Common myeloid progenitor, CD34-positive (primary cell): ENCODE data around the gene PPP1R36. TPM values are rescaled to one million over a fixed set of nuclear protein-coding genes. Genes with fewer than 3 reads are reported as not detected.
A peak's percentile ranks its signal among the peaks of the same experiment; 100 is the strongest.

Source experiments
- CTCF ChIA-PET: fragments of 350-600 bp; sonication (Branson Sonifier 250); formaldehyde crosslinking; loops from one replicate; lab custom pipeline; 2021; ENCODE audit warnings: antibody characterized with exemption; lab: Charles Lee
- POLR2A ChIA-PET: fragments of 350-600 bp; sonication (Branson Sonifier 250); formaldehyde crosslinking; loops from one replicate; lab custom pipeline; 2021; ENCODE audit warnings: antibody characterized with exemption; lab: Charles Lee
- DNase-seq, 3 donors: peaks; one replicate each; pipeline versions ENCODE4 v3.0.0 to v3.0.0-alpha.2; 2013
- H3K27ac ChIP-seq, 2 experiments: 1 replicate in 1 of 2; 2 replicates in 1 of 2; pipeline ENCODE4 v1.7.0; 2013; ENCODE audit warnings: inconsistent platforms in 2 of 2, low read length in 2 of 2, mild to moderate bottlenecking in 2 of 2, low read depth in 1 of 2, moderate library complexity in 1 of 2; ENCODE audit not compliant: severe bottlenecking in 2 of 2, insufficient read depth in 1 of 2, poor library complexity in 1 of 2
- H3K27me3 ChIP-seq, 5 experiments: replicated peaks in 2 of 5; 1 replicate in 3 of 5; 2 replicates in 2 of 5; pipeline versions ENCODE4 v1.6.1 to v1.7.0; 2013; ENCODE audit warnings: low read length in 4 of 5, mild to moderate bottlenecking in 2 of 5, moderate library complexity in 2 of 5, inconsistent platforms in 1 of 5; ENCODE audit not compliant: insufficient read depth in 5 of 5, control insufficient read depth in 4 of 5
- H3K36me3 ChIP-seq, 4 experiments: 1 replicate in 2 of 4; 2 replicates in 2 of 4; pipeline versions ENCODE4 v1.6.1 to v1.7.0; 2013; ENCODE audit warnings: low read length in 3 of 4, control low read depth in 1 of 4, mild to moderate bottlenecking in 1 of 4; ENCODE audit not compliant: control insufficient read depth in 4 of 4, insufficient read depth in 4 of 4
- H3K4me1 ChIP-seq, 4 experiments: 1 replicate in 3 of 4; 2 replicates in 1 of 4; pipeline versions ENCODE4 v1.6.1 to v1.7.1; 2013; ENCODE audit warnings: low read length in 3 of 4, mild to moderate bottlenecking in 3 of 4, control low read depth in 1 of 4, inconsistent platforms in 1 of 4, moderate library complexity in 1 of 4; ENCODE audit not compliant: control insufficient read depth in 4 of 4, insufficient read depth in 4 of 4; ENCODE audit errors: control extremely low read depth in 1 of 4
- H3K4me3 ChIP-seq, 7 experiments: 1 replicate in 4 of 7; 2 replicates in 3 of 7; pipeline versions ENCODE4 v1.5.1 to v1.7.0; 2013; ENCODE audit warnings: mild to moderate bottlenecking in 7 of 7, low read length in 6 of 7, moderate library complexity in 6 of 7, inconsistent platforms in 2 of 7, low read depth in 2 of 7, control low read depth in 1 of 7; ENCODE audit not compliant: insufficient read depth in 4 of 7, control insufficient read depth in 1 of 7; ENCODE audit errors: extremely low read depth in 1 of 7
- H3K9me3 ChIP-seq, 5 experiments: 1 replicate in 4 of 5; 2 replicates in 1 of 5; pipeline versions ENCODE4 v1.6.1 to v1.7.1; 2013; ENCODE audit warnings: low read length in 4 of 5, mild to moderate bottlenecking in 2 of 5, inconsistent platforms in 1 of 5, low read depth in 1 of 5, moderate library complexity in 1 of 5; ENCODE audit not compliant: control insufficient read depth in 4 of 5, insufficient read depth in 2 of 5; ENCODE audit errors: control extremely low read depth in 1 of 5
- WGBS: methylation state at CpG from one replicate; pipeline ENCODE4 v1.1.5; 2013; ENCODE audit not compliant: insufficient coverage; 5-methylcytosine and 5-hydroxymethylcytosine counted together
- polyA plus RNA-seq: library from polyadenylated mRNA; unstranded; fragments of 120-200 nt; gene quantifications from one replicate; pipeline ENCODE4 v1.2.1, GENCODE V29; 2013

PPP1R36 gene
- 0.24 TPM for polyA plus RNA-seq

GRCh38 chr14:64549791-64550620, at the start of gene PPP1R36:
TSS of gene PPP1R36 (plus strand) at chr14:64549961. CDS start at chr14:64549998, 37 bp downstream.
- Histone ChIP-seq H3K27ac (no peak within 1 kb of the TSS), H3K27me3 (peaks cover 10 to 45% (median 22%) of the 10 kb centered on the region in 5 experiments), H3K4me1 (peaks cover 4 to 16% (median 10%) of the 10 kb centered on the region in 4 experiments), H3K9me3 (no peaks in the 10 kb centered on the region), H3K36me3 (no peaks in the 10 kb centered on the region), H3K4me3 (peak within 1 kb of the TSS in 6 of 7 experiments; percentile 17 to 63 (median 46))
- ChIA-PET POLR2A (interaction anchor here (1.0 kb wide), 1 partner anchor 10 kb away, joined by 3 read pairs; the partner anchor contains the start of gene HSPA2), CTCF (interaction anchor here (1.1 to 1.5 kb wide), 2 partner anchors 10 to 120 kb away, joined by 3 read pairs; partner anchors contain the start of gene HSPA2)
- peak; percentile 31 to 70 (median 66) for DNase-seq
- 2% methylated on average over 39 of the region's 54 CpGs for WGBS

GRCh38 chr14:64500088-64500487, 49.7 kb upstream of the PPP1R36 start:
- no CpG with 5 or more reads among the region's 1 CpG for WGBS
- Histone ChIP-seq H3K4me3 (no peak overlapping the region), H3K36me3 (peaks cover under 1 to 7% (median 5%) of the 10 kb centered on the region in 4 experiments), H3K27me3 (no peaks in the 10 kb centered on the region), H3K9me3 (no peaks in the 10 kb centered on the region), H3K4me1 (peaks cover 16 to 35% (median 28%) of the 10 kb centered on the region in 4 experiments), H3K27ac (no peak overlapping the region)
- CTCF ChIA-PET: interaction anchor here (1.4 to 2.5 kb wide), 2 partner anchors 22 to 137 kb away, joined by 5 to 9 read pairs; no protein-coding TSS in a partner anchor
- DNase-seq: no peak
- POLR2A ChIA-PET: no interaction called here

- POLR2A ChIA-PET: no interaction called here
- Histone ChIP-seq H3K36me3 (peaks cover 0 to 3% (median 2%) of the 10 kb centered on the region in 4 experiments), H3K27ac (peak overlapping the region in 1 of 2 experiments; percentile 19), H3K4me1 (peaks cover 23 to 47% (median 40%) of the 10 kb centered on the region in 4 experiments), H3K27me3 (no peaks in the 10 kb centered on the region), H3K4me3 (peak overlapping the region in 4 of 7 experiments; percentile 19 to 82 (median 36)), H3K9me3 (no peaks in the 10 kb centered on the region)
- CTCF ChIA-PET: interaction anchor here (0.8 to 3.2 kb wide), 7 partner anchors 9 to 135 kb away, joined by 3 to 16 read pairs (median 5); no protein-coding TSS in a partner anchor
- peak in 2 of 3 donors; percentile 28 to 38 for DNase-seq
- WGBS: 33% methylated on average over 7 of the region's 8 CpGs
These were observed 48.2 kb upstream of the PPP1R36 start for GRCh38 chr14:64501411-64502171.

- 65% methylated on average over 5 of the region's 6 CpGs for WGBS
- Histone ChIP-seq H3K27me3 (no peaks in the 10 kb centered on the region), H3K4me1 (peaks cover 28 to 56% (median 47%) of the 10 kb centered on the region in 4 experiments), H3K27ac (peak overlapping the region; percentile 97 to 99), H3K9me3 (no peaks in the 10 kb centered on the region), H3K4me3 (peak overlapping the region in 6 of 7 experiments; percentile 75 to 96 (median 86)), H3K36me3 (peaks cover 0 to 3% (median under 1%) of the 10 kb centered on the region in 4 experiments)
- ChIA-PET CTCF (interaction anchor here (0.7 to 3.2 kb wide), 7 partner anchors 9 to 135 kb away, joined by 3 to 16 read pairs (median 4); no protein-coding TSS in a partner anchor), POLR2A (interaction anchor here (0.9 to 1.1 kb wide), 2 partner anchors 9 to 42 kb away, joined by 3 to 5 read pairs; no protein-coding TSS in a partner anchor)
- peak in 1 of 3 donors; percentile 30 for DNase-seq
These were observed 47.3 kb upstream of the PPP1R36 start for GRCh38 chr14:64502456-64502855.

- H3K27ac ChIP-seq: peak overlapping the region; percentile 97 to 99
- DNase-seq: peak; percentile 27 to 58 (median 44)
- POLR2A ChIA-PET: interaction anchor here (0.9 to 1.7 kb wide), 3 partner anchors 10 to 165 kb away, joined by 3 to 5 read pairs (median 3); no protein-coding TSS in a partner anchor
- WGBS: 1% methylated on average over 26 of the region's 29 CpGs
- CTCF ChIA-PET: interaction anchor here (0.7 to 3.2 kb wide), 6 partner anchors 8 to 136 kb away, joined by 3 to 16 read pairs (median 4); no protein-coding TSS in a partner anchor
- H3K4me3 ChIP-seq: peak overlapping the region; percentile 75 to 97 (median 90)
- no peaks in the 10 kb centered on the region for H3K27me3 ChIP-seq
- H3K9me3 ChIP-seq: no peaks in the 10 kb centered on the region
- peaks cover 31 to 61% (median 51%) of the 10 kb centered on the region in 4 experiments for H3K4me1 ChIP-seq
- no peaks in the 10 kb centered on the region for H3K36me3 ChIP-seq
These were observed 46.8 kb upstream of the PPP1R36 start for GRCh38 chr14:64502887-64503433.
